Stimulated activated CD4-positive, alpha-beta T cell treated with anti-CD3 and anti-CD28 coated beads, Interleukin-1b, Interleukin-23, amount 100 ng/mL, for 4 hours (primary cell): ENCODE measurements around the gene HS3ST2.
"Not testable (repeated sequence)": the region's sequence is repeated elsewhere in the genome, so short reads cannot be mapped to it uniquely, and the experiment has no call there.

Experiments used
- DNase-seq, 2 donors: peaks; one replicate each; pipeline ENCODE4 v3.0.0-alpha.2; 2020; ENCODE audit warnings: low read depth in 2 of 2

HS3ST2 gene

GRCh38 chr16:22813223-22813947 lies 577 bp upstream of the HS3ST2 start:
- DNase-seq: peak in 1 of 2 donors; percentile 11

- DNase-seq: no peak
Observed at GRCh38 chr16:22814711-22815105, 746 bp downstream of the HS3ST2 start.

GRCh38 chr16:22815863-22816262 lies 1.9 kb downstream of the HS3ST2 start:
- no peak for DNase-seq

GRCh38 chr16:22816475-22816874 lies 2.5 kb downstream of the HS3ST2 start:
- DNase-seq: no peak

GRCh38 chr16:22818736-22819135 lies 4.8 kb downstream of the HS3ST2 start:
- DNase-seq: not testable (repeated sequence)

GRCh38 chr16:22838681-22839080 lies 24.7 kb downstream of the HS3ST2 start:
- DNase-seq: no peak

GRCh38 chr16:22842031-22842430 lies 28.1 kb downstream of the HS3ST2 start:
- not testable (repeated sequence) for DNase-seq

GRCh38 chr16:22843122-22843521 lies 29.2 kb downstream of the HS3ST2 start:
- DNase-seq: no peak

GRCh38 chr16:22843856-22844255 lies 29.9 kb downstream of the HS3ST2 start:
- no peak for DNase-seq

- no peak for DNase-seq
Observed at GRCh38 chr16:22844416-22844815, 30.5 kb downstream of the HS3ST2 start.

- DNase-seq: no peak
Observed at GRCh38 chr16:22847100-22847499, 33.1 kb downstream of the HS3ST2 start.

- DNase-seq: no peak
Observed at GRCh38 chr16:22847690-22848089, 33.7 kb downstream of the HS3ST2 start.

- no peak for DNase-seq
Observed at GRCh38 chr16:22848451-22848850, 34.5 kb downstream of the HS3ST2 start.

- no peak for DNase-seq
Observed at GRCh38 chr16:22849517-22849916, 35.6 kb downstream of the HS3ST2 start.

GRCh38 chr16:22855231-22855630 lies 41.3 kb downstream of the HS3ST2 start:
- no peak for DNase-seq

GRCh38 chr16:22857296-22858025 lies 43.5 kb downstream of the HS3ST2 start:
- no peak for DNase-seq

- DNase-seq: no peak
Observed at GRCh38 chr16:22859925-22860324, 46.0 kb downstream of the HS3ST2 start.

- no peak for DNase-seq
Observed at GRCh38 chr16:22861580-22861979, 47.6 kb downstream of the HS3ST2 start.

- no peak for DNase-seq
Observed at GRCh38 chr16:22862046-22862445, 48.1 kb downstream of the HS3ST2 start.

- no peak for DNase-seq
Observed at GRCh38 chr16:22864375-22864774, 50.4 kb downstream of the HS3ST2 start.

GRCh38 chr16:22868593-22869224 lies 54.7 kb downstream of the HS3ST2 start:
- DNase-seq: no peak

GRCh38 chr16:22871861-22872260 lies 57.9 kb downstream of the HS3ST2 start:
- DNase-seq: no peak

GRCh38 chr16:22874394-22874793 lies 60.4 kb downstream of the HS3ST2 start:
- DNase-seq: no peak
